Peyer's patch (tissue), 4 donors: Measurements from ENCODE around the gene LCP1.

Source experiments
- POLR2A ChIP-seq, 2 donors: fragments of 450-650 bp; IDR thresholded peaks; one replicate each; pipeline ENCODE4 v1.5.1; 2017; ENCODE audit warnings: antibody characterized with exemption in 2 of 2, mild to moderate bottlenecking in 2 of 2, moderate library complexity in 2 of 2
- TF ChIP-seq, protein P1 (sequence below), 6 experiments: fragments of 450-650 bp in 4 of 6; fragments of 200-600 bp in 2 of 6; sonication (generic) in 1 of 6; IDR thresholded peaks; one replicate each; pipeline ENCODE4 v1.5.1; 2017 to 2019; ENCODE audit warnings: antibody characterized with exemption in 6 of 6, mild to moderate bottlenecking in 3 of 6, moderate library complexity in 1 of 6

DNA sequence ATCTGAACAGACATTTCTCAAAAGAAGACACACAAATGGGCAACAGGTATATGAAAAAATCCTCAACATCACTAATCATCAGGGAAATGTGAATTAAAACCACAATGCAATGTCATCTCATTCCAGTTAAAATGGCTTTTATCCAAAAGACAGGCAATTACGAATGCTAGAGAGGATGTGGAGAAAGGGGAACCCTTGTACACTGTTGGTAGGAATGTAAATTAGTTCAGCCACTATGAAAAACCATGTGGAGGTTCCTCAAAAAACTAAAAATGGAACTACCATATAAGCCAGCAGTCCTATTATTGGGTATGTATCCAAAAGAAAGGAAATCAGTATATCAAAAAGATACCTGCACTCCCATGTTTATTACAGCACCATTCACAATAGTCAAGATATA, 104.7 kb downstream of the LCP1 start:
- TF ChIP-seq, protein P1, sequence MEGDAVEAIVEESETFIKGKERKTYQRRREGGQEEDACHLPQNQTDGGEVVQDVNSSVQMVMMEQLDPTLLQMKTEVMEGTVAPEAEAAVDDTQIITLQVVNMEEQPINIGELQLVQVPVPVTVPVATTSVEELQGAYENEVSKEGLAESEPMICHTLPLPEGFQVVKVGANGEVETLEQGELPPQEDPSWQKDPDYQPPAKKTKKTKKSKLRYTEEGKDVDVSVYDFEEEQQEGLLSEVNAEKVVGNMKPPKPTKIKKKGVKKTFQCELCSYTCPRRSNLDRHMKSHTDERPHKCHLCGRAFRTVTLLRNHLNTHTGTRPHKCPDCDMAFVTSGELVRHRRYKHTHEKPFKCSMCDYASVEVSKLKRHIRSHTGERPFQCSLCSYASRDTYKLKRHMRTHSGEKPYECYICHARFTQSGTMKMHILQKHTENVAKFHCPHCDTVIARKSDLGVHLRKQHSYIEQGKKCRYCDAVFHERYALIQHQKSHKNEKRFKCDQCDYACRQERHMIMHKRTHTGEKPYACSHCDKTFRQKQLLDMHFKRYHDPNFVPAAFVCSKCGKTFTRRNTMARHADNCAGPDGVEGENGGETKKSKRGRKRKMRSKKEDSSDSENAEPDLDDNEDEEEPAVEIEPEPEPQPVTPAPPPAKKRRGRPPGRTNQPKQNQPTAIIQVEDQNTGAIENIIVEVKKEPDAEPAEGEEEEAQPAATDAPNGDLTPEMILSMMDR (IDR thresholded peaks at IDR 0.05): no peak
- no peak for TF ChIP-seq POLR2A (IDR thresholded peaks at IDR 0.05)
